ENCODE measurements around the gene FBXL16.

FBXL16 gene

GRCh38 chr16:676913-677312 lies 28.7 kb downstream of the FBXL16 start:
- no peak for DNase-seq (ENCODE audit: low spot score)

- no peak for DNase-seq (ENCODE audit: low spot score)
These were observed 29.1 kb downstream of the FBXL16 start for GRCh38 chr16:676565-676902.

- no peak for DNase-seq (ENCODE audit: low spot score)
These were observed 29.6 kb downstream of the FBXL16 start for GRCh38 chr16:675884-676564.

- DNase-seq (ENCODE audit: low spot score) = no peak
These were observed 30.4 kb downstream of the FBXL16 start, which contains the start of gene RHBDL1 for GRCh38 chr16:674968-675883. TSS of gene RHBDL1 (plus strand) at chr16:675671. CDS start at chr16:675791, 120 bp downstream.

GRCh38 chr16:674214-674881 lies 31.3 kb downstream of the FBXL16 start:
- DNase-seq (ENCODE audit: low spot score) = no peak

GRCh38 chr16:673399-673991 lies 32.1 kb downstream of the FBXL16 start:
- no peak for DNase-seq (ENCODE audit: low spot score)

GRCh38 chr16:672851-673250 lies 32.8 kb downstream of the FBXL16 start:
- no peak for DNase-seq (ENCODE audit: low spot score)

GRCh38 chr16:672371-672770 lies 33.2 kb downstream of the FBXL16 start:
- no peak for DNase-seq (ENCODE audit: low spot score)

- no peak for DNase-seq (ENCODE audit: low spot score)
These were observed 34.1 kb downstream of the FBXL16 start for GRCh38 chr16:671353-672131.

GRCh38 chr16:670485-671352 lies 34.9 kb downstream of the FBXL16 start:
- DNase-seq (ENCODE audit: low spot score) = no peak

GRCh38 chr16:669666-670065 lies 35.9 kb downstream of the FBXL16 start:
- DNase-seq (ENCODE audit: low spot score) = no peak

- DNase-seq (ENCODE audit: low spot score) = no peak
These were observed 37.0 kb downstream of the FBXL16 start for GRCh38 chr16:668519-669171.

GRCh38 chr16:667780-668518 lies 37.7 kb downstream of the FBXL16 start, which contains the start of gene RHOT2:
TSS of gene RHOT2 (plus strand) at chr16:668132. CDS start at chr16:668200, 68 bp downstream.
- DNase-seq (ENCODE audit: low spot score) = peak; percentile 81

GRCh38 chr16:667113-667779 lies 38.4 kb downstream of the FBXL16 start:
- DNase-seq (ENCODE audit: low spot score) = no peak

- no peak for DNase-seq (ENCODE audit: low spot score)
These were observed 39.0 kb downstream of the FBXL16 start for GRCh38 chr16:666572-666971.

GRCh38 chr16:662597-662996 lies 43.0 kb downstream of the FBXL16 start:
- DNase-seq (ENCODE audit: low spot score) = no peak

GRCh38 chr16:662095-662494 lies 43.5 kb downstream of the FBXL16 start:
- DNase-seq (ENCODE audit: low spot score) = no peak

GRCh38 chr16:661184-661821 lies 44.3 kb downstream of the FBXL16 start:
- no peak for DNase-seq (ENCODE audit: low spot score)

Data from germinal center (tissue), 1 donor.